BLaER1 (cell line): ENCODE results near the gene IKZF3.

Experiments used
- H3K27ac ChIP-seq: shearing (Covaris generic); formaldehyde crosslinking; 2 replicates; pipeline ENCODE4 v1.8.1; 2022
- H3K27me3 ChIP-seq: shearing (Covaris generic); formaldehyde crosslinking; 2 replicates; pipeline ENCODE4 v1.8.1; 2022
- H3K36me3 ChIP-seq: shearing (Covaris generic); formaldehyde crosslinking; 2 replicates; pipeline ENCODE4 v1.8.1; 2022
- H3K4me1 ChIP-seq: shearing (Covaris generic); formaldehyde crosslinking; 2 replicates; pipeline ENCODE4 v1.8.1; 2022
- H3K4me2 ChIP-seq: shearing (Covaris generic); formaldehyde crosslinking; 2 replicates; pipeline ENCODE4 v1.8.1; 2022
- H3K4me3 ChIP-seq: shearing (Covaris generic); formaldehyde crosslinking; 2 replicates; pipeline ENCODE4 v1.8.1; 2022
- H3K9ac ChIP-seq: shearing (Covaris generic); formaldehyde crosslinking; 2 replicates; pipeline ENCODE4 v1.8.1; 2022
- H3K9me3 ChIP-seq: shearing (Covaris generic); formaldehyde crosslinking; 2 replicates; pipeline ENCODE4 v1.8.1; 2022
- H4K20me1 ChIP-seq: shearing (Covaris generic); formaldehyde crosslinking; 2 replicates; pipeline ENCODE4 v1.8.1; 2022
- Cebpa-rat ChIP-seq: shearing (Covaris generic); IDR thresholded peaks from 2 replicates; pipeline ENCODE4 v1.8.1; 2022

IKZF3 gene

GRCh38 chr17:39761861-39762496, 102.1 kb downstream of the IKZF3 start:
- no peak for TF ChIP-seq Cebpa-rat
- Histone ChIP-seq H3K9me3 (0 out of 2 replicates have a peak, but pooled peaks cover 4% of the 10 kb centered on the region), H3K4me1 (peaks cover 60% of the 10 kb centered on the region), H3K4me2 (0 out of 2 replicates have a peak overlapping the region, but pooled peaks have one; percentile 7), H4K20me1 (no peaks in the 10 kb centered on the region), H3K4me3 (no peak overlapping the region), H3K36me3 (no peaks in the 10 kb centered on the region), H3K27ac (no peak overlapping the region), H3K9ac (no peak overlapping the region), H3K27me3 (no peaks in the 10 kb centered on the region)

GRCh38 chr17:39759204-39759603, 104.9 kb downstream of the IKZF3 start:
- Histone ChIP-seq H3K4me1 (peaks cover 58% of the 10 kb centered on the region), H3K9me3 (no peaks in the 10 kb centered on the region), H3K27ac (no peak overlapping the region), H3K27me3 (no peaks in the 10 kb centered on the region), H3K4me2 (peak overlapping the region; percentile 93), H3K4me3 (no peak overlapping the region), H3K36me3 (no peaks in the 10 kb centered on the region), H3K9ac (no peak overlapping the region), H4K20me1 (no peaks in the 10 kb centered on the region)
- no peak for TF ChIP-seq Cebpa-rat

GRCh38 chr17:39757931-39758873, 105.9 kb downstream of the IKZF3 start:
- Histone ChIP-seq H3K4me2 (peak overlapping the region; percentile 93), H3K27me3 (no peaks in the 10 kb centered on the region), H3K4me1 (peaks cover 66% of the 10 kb centered on the region), H4K20me1 (no peaks in the 10 kb centered on the region), H3K9ac (peak overlapping the region; percentile 38; the same call in 1 of the 2 replicates), H3K9me3 (no peaks in the 10 kb centered on the region), H3K36me3 (no peaks in the 10 kb centered on the region), H3K27ac (peak overlapping the region; percentile 99), H3K4me3 (no peak overlapping the region)
- TF ChIP-seq Cebpa-rat: no peak

- Histone ChIP-seq H3K27ac (peak overlapping the region; percentile 99), H3K9ac (0 out of 2 replicates have a peak overlapping the region, but pooled peaks have one; percentile 38), H3K4me2 (peak overlapping the region; percentile 93), H3K4me1 (peaks cover 76% of the 10 kb centered on the region), H4K20me1 (no peaks in the 10 kb centered on the region), H3K9me3 (no peaks in the 10 kb centered on the region), H3K4me3 (no peak overlapping the region), H3K27me3 (no peaks in the 10 kb centered on the region), H3K36me3 (no peaks in the 10 kb centered on the region)
- no peak for TF ChIP-seq Cebpa-rat
Observed at GRCh38 chr17:39757176-39757662, 106.9 kb downstream of the IKZF3 start.

- H3K9me3 ChIP-seq: no peaks in the 10 kb centered on the region
- H3K4me3 ChIP-seq: peak overlapping the region; percentile 63
- H3K4me2 ChIP-seq: peak overlapping the region; percentile 93
- H4K20me1 ChIP-seq: no peaks in the 10 kb centered on the region
- H3K27me3 ChIP-seq: no peaks in the 10 kb centered on the region
- H3K27ac ChIP-seq: peak overlapping the region; percentile 99
- H3K9ac ChIP-seq: peak overlapping the region; percentile 91; the same call in 1 of the 2 replicates
- TF ChIP-seq Cebpa-rat: no peak
- peaks cover 77% of the 10 kb centered on the region for H3K4me1 ChIP-seq
- no peaks in the 10 kb centered on the region for H3K36me3 ChIP-seq
Observed at GRCh38 chr17:39756380-39757079, 107.6 kb downstream of the IKZF3 start.

GRCh38 chr17:39755554-39756379, 108.3 kb downstream of the IKZF3 start:
- H4K20me1 ChIP-seq: no peaks in the 10 kb centered on the region
- peak overlapping the region; percentile 99 for H3K27ac ChIP-seq
- no peak for TF ChIP-seq Cebpa-rat
- no peaks in the 10 kb centered on the region for H3K27me3 ChIP-seq
- H3K4me1 ChIP-seq: peaks cover 83% of the 10 kb centered on the region
- H3K4me2 ChIP-seq: peak overlapping the region; percentile 93
- no peaks in the 10 kb centered on the region for H3K36me3 ChIP-seq
- H3K4me3 ChIP-seq: peak overlapping the region; percentile 63
- H3K9ac ChIP-seq: peak overlapping the region; percentile 91
- H3K9me3 ChIP-seq: no peaks in the 10 kb centered on the region

GRCh38 chr17:39754958-39755553, 109.1 kb downstream of the IKZF3 start:
- peak overlapping the region; percentile 91 for H3K9ac ChIP-seq
- H3K9me3 ChIP-seq: no peaks in the 10 kb centered on the region
- peaks cover 90% of the 10 kb centered on the region for H3K4me1 ChIP-seq
- H3K4me3 ChIP-seq: peak overlapping the region; percentile 63
- peak overlapping the region; percentile 93 for H3K4me2 ChIP-seq
- H3K27me3 ChIP-seq: no peaks in the 10 kb centered on the region
- peak overlapping the region; percentile 99 for H3K27ac ChIP-seq
- no peaks in the 10 kb centered on the region for H3K36me3 ChIP-seq
- TF ChIP-seq Cebpa-rat: no peak
- H4K20me1 ChIP-seq: no peaks in the 10 kb centered on the region

- H3K9ac ChIP-seq: peak overlapping the region; percentile 91
- H3K4me1 ChIP-seq: peaks cover 85% of the 10 kb centered on the region
- H3K36me3 ChIP-seq: no peaks in the 10 kb centered on the region
- H3K4me2 ChIP-seq: peak overlapping the region; percentile 93
- no peaks in the 10 kb centered on the region for H3K9me3 ChIP-seq
- H3K27ac ChIP-seq: peak overlapping the region; percentile 99
- H3K4me3 ChIP-seq: peak overlapping the region; percentile 63
- no peaks in the 10 kb centered on the region for H4K20me1 ChIP-seq
- no peak for TF ChIP-seq Cebpa-rat
- H3K27me3 ChIP-seq: no peaks in the 10 kb centered on the region
Observed at GRCh38 chr17:39754161-39754957, 109.8 kb downstream of the IKZF3 start.
